ENCODE data around the gene THSD4.

The THSD4 gene

DNA sequence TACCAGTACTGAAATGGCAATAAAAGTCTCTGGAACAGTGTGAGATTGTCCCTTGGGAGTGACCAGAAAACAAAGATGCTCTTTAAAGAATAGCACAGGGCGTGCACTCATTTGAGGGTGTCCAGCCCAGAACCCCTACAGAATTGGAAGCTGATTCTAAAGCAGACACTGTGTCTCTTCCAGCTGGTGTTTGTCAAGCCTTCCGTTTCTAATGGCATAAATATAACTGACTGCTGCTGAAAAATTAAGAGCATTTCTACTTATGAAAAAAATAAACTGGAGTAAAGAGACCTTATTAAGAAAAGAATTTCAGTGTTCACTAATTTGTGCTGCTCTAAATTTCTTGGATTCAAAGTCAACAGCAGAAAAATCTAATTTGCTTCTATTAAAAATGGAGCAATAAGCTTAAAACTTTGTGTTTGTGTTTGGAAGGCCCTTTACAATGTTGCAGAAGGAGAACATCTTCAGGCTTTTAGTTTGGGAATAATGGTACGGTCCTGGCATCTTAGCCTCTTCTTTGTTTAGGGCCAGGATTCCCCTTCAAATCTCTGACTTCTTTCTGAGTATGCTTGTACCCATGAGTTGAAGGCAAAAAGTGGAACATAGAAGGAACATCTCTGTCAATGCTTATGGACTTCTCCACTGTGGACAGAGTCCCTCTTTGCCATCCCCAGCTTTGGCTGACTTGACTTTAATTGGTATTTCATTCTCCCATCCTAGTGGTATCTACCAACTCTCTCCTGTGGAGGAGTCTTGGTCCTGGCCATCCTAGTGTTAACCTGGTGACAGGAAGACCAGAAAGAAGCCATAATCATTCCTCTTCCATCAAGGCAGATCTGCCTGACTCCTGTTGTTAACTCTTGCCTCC, 65.9 kb downstream of the THSD4 start:
- no peak overlapping the region for H3K4me3 ChIP-seq
- H3K27ac ChIP-seq = no peak overlapping the region

DNA sequence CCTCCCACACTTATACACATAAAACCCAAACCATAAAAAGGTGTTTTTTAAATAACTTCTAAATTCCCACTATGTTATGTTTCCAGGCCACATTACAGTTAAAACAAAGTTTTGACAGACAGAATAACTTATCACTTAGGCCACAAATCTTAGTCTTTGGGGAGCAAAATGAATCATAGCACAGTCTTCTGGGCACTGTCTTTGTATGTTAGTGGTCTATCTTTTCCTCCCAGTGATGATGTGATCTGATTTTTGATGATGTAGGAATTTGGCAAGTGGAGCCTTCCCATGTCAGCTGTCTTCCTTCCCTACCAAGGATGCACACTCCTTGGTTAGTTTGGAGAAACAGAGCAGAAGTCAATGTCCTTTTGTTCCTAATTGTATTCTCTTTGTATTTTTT, 67.3 kb downstream of the THSD4 start:
- Histone ChIP-seq H3K4me3 (no peak overlapping the region), H3K27ac (no peak overlapping the region)

DNA sequence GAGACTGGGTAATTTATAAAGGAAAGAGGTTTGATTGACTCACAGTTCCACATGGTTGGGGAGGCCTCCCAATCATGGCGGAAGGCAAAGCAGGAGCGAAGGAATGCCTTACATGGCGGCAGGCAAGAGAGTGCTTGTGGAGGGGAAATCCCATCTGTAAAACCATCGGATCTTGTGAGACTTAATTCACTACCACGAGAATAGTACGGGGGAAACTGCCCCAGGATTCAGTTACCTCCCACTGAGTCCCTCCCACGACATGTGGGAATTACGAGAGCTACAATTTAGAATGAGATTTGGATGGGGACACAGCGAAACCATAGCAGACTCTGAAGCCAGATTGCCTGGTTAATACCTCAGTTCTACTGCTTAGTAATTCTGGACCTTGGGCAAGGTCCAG, 67.8 kb downstream of the THSD4 start:
- Histone ChIP-seq H3K4me3 (no peak overlapping the region), H3K27ac (no peak overlapping the region)

DNA sequence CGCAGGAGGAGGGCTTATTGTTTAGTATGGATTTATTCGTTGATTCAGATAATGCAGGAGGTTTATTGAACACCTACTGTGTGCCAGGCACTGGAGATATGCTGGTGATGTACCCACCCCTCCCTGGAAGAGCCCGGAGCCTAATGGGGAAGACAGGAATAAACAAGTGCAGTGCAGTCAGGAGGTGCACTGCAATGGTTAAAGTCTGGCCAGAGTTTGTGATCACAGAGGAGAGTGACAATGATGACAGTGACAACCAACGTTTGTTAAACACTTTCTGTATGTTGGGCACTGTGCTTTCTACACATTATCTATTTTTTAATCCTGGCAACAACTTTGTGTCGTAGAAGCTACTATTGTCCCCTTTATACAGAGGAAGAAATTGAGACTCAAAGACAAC, 70.4 kb downstream of the THSD4 start:
- no peak overlapping the region for H3K27ac ChIP-seq
- H3K4me3 ChIP-seq = no peak overlapping the region

DNA sequence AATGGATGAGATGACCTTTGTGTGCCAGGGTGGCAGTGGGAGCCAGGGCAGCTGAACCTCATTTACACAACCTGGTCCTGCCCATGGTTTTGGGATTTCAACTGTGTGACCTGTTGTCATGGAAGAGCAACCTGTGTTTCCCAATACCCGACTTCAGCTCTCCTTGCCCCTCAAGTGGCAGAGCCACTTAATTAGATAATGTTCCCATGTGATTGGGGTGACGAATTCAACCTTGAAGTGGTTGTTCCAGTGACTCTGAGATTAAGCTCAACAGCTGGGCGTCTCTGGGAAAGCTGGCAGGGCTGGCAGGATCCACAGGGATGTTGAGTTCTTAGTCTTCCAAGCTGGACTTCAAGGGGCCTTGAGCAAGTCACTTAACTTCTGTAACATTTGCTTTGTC, 71.0 kb downstream of the THSD4 start:
- no peak overlapping the region for H3K4me3 ChIP-seq
- H3K27ac ChIP-seq = no peak overlapping the region

DNA sequence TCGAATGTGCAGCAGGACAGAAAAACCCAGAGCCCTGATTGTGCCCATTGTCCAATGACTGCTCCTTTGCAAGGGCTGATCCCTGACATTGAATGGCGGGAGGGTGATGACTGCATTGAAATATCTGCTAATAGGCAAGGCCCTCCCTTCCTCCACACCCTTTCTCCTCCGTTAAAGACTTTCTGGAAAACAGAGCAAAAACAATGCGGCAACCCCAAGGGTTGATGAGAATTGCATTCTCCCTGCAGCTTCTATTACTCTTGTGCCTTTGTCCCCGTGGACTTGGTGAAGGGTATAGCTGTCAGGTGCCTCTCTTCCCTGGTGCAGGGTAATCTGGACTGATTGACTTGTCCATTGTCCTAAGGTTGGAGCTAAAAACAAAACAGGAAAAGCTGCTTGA, 71.8 kb downstream of the THSD4 start:
- H3K27ac ChIP-seq = no peak overlapping the region
- no peak overlapping the region for H3K4me3 ChIP-seq

DNA sequence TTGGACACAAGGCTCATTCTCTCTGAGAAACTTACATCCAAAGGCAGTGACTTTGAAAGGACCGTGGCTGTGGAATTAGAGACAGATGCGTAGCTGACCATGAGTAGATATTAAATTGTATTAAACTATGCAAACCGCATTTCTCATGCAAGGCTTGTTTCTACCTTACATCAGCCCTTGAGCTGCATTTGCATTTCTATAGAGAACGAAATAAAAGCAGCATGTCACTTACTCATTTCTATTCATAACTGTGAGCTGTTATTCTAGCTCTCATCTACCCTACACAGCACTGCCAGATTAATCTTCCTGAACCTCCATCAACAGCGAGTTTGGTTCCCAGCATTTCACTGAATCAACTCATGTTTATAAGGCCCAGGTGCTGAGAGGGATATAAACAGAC, 72.3 kb downstream of the THSD4 start:
- no peak overlapping the region for H3K4me3 ChIP-seq
- H3K27ac ChIP-seq = no peak overlapping the region

DNA sequence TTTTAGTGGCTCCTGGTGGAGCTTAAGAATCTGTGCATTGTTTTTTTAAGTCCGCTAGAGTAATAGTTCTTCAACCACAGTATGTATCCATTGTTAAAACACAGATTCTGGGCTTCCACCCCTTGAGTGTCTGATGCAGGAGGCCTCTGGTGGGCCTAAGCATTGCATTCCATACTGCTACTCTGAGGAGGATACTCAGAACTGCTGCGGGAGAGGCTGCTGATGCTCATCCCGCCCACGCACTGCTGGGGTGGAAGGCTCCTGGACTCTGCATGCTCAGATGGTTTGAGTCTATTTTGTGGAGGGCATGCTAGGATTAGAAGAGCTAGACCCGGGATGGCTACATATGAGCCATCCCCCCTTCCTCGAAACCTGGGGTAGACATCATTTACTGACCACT, 74.4 kb downstream of the THSD4 start:
- no peak overlapping the region for H3K27ac ChIP-seq
- no peak overlapping the region for H3K4me3 ChIP-seq

DNA sequence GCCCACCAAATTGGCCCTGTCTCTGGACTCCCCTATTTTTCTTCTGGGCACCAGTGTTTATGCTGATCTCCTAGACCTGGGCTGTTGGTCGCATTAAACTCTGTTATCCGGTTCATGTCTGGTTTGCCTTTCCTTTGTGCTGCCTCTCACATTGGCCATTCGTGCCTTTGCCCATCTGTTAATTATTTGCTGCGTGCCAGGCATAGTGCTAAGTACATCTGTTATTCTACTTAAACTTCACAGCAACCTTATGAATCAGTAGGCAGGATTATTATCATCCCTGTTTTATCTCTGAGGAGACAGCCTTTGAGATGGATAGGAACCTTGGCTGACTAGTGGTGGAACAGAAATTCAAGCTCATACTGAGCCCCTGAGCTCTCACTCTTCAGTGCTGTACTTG, 76.0 kb downstream of the THSD4 start:
- H3K4me3 ChIP-seq = no peak overlapping the region
- no peak overlapping the region for H3K27ac ChIP-seq

DNA sequence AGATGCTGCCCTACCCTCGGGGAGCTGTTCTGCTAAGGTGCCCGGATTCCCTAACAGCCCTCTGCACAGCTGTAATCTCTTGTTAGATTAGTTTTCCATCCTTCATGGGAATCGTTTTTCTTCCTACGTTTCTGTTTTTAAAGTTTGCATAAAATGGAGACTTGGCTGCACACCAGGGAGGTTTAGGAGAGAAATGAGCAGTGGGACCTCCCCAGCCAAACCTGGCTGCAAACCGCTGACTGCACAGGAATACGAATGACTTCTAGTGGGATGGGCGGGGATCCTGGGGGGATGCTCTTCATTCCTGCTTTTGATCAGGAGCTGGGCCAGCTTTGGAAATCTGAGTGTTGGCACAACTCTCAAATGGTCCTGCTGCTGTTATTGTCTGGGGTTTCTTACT, 77.5 kb downstream of the THSD4 start:
- no peak overlapping the region for H3K4me3 ChIP-seq
- no peak overlapping the region for H3K27ac ChIP-seq

DNA sequence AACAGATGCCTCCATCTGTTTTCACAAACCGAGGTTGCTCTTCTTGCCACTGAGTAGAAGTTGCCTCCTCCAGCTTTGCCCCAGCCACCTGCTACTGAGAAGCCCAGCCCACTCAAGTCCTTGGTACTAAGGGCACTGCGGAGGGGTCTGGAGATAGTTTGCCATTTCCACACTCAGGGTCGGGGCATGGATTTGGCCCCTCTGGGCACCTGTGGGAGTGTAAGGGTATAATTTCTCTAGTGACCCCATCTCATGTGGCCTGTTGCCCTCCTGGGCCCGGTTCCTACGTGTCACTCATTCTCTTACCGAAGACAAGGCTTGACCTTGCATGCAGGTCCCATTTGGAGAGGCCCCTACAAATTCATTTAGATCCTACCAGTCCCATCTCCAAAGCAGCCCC, 79.0 kb downstream of the THSD4 start:
- no peak overlapping the region for H3K27ac ChIP-seq
- no peak overlapping the region for H3K4me3 ChIP-seq

DNA sequence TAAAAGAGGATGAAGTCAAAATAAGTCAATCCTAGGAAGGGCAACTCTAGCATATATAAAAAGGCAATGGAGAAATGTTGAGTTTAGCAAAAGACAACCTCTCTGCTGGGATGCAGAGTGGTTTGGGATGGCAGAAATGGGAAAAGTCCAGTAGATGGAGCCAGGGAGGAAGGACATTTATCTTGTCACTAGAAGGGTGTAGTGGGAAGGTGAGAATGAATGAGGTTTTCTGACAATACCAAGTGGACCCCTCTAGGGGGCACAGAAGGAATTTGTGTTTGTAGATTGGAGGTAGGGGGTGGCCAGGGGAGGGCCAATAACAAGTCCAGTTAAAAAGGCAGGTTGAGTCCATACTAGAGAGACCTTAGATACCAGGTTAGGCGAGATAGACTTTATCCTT, 80.0 kb downstream of the THSD4 start:
- Histone ChIP-seq H3K4me3 (no peak overlapping the region), H3K27ac (no peak overlapping the region)

DNA sequence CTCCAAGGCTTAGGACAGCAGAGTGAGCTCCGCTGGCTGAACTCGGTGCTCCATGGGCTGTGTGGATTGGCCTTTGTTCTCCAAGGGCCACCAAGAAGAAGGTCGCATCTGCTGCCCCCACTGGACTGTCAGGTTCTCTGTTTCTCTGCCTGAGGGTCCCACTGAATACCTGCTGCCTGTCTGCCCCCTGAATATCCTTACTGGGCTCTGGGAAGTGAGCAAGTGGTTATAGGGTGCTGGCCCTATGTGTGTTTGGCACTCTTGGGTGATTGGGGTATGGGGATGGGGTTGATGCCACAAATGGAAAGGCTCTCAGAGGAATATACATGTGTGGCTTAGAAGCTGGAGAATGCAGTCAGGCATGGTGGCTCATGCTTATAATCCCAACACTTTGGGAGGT, 82.3 kb downstream of the THSD4 start:
- H3K27ac ChIP-seq = no peak overlapping the region
- no peak overlapping the region for H3K4me3 ChIP-seq

DNA sequence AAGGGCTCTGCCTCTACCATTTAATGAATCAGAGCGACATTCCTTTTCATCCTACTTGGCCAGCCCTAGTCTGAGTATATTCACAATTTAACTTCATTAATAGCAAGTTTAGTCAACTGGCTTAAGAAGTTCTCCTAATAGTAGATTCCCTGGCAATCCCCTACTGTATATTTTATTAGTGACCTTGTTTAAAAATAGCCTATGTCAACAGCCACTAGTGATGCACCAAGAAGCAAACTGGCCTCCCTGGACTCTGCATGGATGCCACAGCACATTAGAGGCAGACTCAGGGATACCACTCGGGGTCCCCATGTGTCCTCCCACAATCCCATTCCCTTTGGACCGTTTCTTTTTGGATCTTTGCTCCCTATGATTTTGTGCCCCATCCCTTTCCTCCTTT, 83.6 kb downstream of the THSD4 start:
- Histone ChIP-seq H3K4me3 (no peak overlapping the region), H3K27ac (no peak overlapping the region)

DNA sequence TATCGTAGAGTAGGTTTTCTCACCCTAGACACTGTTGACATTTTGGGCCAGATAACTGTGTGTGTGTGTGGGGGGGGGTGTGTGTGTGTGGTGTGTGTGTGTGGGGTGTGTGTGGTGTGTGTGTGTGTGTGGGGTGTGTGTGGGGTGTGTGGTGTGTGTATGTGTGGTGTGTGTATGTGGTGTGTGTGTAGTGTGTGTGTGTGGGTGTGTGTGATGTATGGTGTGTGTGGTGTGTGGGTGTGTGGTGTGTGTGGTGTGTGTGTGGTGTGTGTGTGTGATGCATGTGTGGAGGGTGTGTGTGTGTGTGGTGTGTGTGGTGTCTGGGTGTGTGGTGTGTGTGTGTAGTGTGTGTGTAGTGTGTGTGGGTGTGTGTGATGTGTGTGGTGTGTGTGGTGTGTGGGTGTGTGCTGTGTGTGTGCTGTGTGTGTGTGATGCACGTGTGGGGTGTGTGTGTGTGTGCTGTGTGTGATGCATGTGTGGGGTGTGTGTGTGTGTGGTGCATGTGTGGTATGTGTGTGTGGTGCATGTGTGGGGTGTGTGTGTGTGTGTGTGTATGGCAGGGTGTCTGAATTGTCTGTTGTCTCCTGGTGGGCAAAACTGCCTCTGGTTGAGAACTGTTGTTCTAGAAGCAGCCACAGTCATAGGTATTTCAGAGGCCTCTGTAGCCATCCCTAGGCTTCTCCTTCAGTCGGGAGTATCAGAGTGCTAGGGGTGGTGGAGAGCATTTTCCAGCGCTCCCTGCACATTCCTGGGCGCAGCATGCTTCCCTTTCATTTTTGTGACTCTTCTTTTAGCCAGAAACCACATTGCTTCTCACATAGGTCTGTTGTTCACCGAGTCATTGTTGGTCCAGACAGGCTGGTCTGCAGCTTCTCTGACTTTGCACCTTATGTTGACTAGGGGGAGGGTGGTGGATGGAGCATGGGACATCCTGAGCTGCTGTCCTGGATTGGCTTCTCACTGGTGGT, 84.4 kb downstream of the THSD4 start:
- no peak overlapping the region for H3K27ac ChIP-seq
- H3K4me3 ChIP-seq = no peak overlapping the region

DNA sequence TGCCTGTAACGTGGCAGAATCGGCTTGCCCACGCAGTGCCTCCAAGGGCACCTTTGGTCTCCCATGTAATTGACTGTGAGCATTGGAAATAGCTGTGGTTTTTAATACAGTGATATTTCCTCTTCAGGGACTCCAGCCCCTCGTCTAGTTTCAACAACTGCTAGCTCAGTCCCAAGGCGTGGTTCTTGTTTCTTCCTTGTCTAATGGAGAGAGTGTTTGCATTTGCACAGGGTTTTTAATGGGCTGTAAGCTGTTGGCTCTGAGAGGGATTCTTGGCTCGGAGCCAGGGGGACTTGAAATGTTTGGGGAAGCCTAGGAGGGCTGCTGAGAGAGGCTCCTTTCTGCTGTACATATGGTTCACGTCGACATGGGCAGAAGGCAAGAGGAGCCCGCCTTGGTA, 86.2 kb downstream of the THSD4 start:
- no peak overlapping the region for H3K27ac ChIP-seq

DNA sequence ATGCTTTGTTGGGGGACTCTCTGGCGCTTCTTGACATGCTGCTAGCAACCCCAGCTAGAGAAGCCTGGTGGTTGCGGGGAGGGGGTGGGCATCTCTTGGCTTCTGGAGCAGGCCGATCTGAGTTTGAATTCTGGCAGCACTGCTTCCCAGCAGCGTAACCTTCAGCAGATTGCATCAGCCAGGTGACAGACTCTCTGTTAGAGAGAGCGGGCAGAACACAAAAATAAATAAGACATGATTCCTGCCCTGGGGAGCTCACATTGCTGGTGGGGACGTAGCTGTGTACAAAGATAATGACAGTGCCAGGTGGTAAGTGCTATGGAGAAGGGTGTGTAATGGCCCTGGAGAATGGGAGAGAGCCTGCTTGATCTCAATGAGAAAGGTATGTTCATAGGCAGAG, 87.4 kb downstream of the THSD4 start:
- no peak overlapping the region for H3K27ac ChIP-seq

More for the DNA sequence above, 86.2 kb downstream of the THSD4 start:
- H3K4me3 ChIP-seq = no peak overlapping the region

DNA sequence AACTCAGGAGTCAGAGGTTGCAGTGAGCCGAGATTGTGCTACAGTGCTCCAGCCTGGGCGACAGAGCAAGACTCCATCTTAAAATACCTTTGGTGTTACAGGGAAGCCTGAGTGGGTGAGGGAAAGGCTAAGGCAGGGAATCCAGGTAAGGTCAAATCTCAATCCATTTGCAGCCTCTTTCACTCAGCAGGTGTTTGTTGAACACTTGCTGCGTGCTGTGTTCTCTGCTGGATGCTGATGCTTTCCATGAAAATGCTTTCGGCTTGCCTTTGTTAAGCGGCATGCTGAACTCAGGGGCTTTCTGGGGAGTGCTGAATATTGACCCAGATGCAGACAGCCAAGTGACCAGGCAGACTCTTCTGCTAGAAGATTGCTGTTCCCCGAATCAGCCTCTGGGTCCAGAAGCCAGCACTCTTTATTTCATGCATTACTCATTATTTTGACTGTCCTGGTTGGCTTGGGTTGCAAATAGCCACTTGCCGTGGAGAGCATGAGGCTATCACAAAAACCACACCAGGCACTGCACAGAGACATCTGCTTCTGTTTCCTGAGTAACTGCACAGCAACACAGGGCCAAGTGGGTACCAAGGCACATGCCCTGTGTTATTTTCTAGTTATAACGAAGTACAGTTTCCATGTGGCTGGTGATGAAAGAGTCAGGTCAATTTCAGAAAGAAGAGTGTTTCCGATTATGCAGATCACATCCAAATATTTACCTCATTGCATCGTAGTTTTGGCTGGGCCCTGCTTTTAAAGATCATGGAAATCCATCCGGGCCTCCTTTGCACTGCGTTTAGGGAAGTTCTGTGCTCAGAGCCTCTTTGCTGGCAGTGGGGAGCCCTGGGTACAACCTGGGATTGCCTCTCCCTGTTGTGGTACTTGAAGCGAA, 88.6 kb downstream of the THSD4 start:
- Histone ChIP-seq H3K4me3 (no peak overlapping the region), H3K27ac (no peak overlapping the region)

More for the DNA sequence above, 87.4 kb downstream of the THSD4 start:
- H3K4me3 ChIP-seq = no peak overlapping the region

DNA sequence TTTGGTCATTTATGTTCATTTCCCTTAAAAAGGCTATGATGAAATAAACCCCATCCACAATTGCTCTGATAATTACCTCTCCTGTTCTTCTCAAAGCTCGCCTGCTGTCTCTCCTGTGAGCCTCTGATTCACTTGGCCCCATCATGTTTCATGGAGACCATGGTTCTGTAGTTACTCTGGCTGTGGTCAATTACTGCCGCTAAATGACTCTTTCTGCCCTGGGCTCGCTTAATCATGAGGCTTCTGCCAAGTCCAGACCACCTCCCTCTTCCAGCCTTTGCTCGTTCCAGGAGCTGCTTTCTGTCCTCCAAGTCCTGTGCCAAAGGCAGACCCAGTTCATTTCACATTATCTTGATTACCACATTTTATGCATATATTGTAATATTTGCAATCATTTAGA, 91.9 kb downstream of the THSD4 start:
- H3K4me3 ChIP-seq = no peak overlapping the region
- no peak overlapping the region for H3K27ac ChIP-seq

DNA sequence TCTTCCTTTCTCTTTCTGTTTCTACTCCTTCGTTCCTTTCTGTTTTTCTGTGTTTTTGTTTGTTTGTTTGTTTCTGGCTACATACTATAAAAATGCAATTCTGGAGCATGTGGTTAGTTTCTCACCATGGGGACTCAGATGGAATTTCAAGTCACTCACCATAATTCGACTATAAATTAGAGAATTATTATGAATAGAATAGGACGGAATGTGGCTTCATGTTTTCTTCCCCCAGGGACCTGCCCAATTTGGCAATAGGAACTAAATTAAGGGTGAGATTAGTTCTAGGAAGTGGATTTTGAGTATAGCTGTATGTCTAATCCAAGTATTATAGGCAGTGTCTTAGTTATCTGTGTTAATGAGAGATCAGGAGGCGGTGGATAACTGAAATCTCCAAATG, 96.9 kb downstream of the THSD4 start:
- H3K4me3 ChIP-seq = no peak overlapping the region
- H3K27ac ChIP-seq = no peak overlapping the region
